GM23248 (cell line): ENCODE data around the gene HCN3.

ENCODE experiments used
- EZH2 ChIP-seq: fragments of 200-600 bp; sonication (generic); IDR thresholded peaks from 2 replicates; pipeline ENCODE4 v1.6.1; 2018; ENCODE audit warnings: antibody characterized with exemption, mild to moderate bottlenecking; ENCODE audit not compliant: insufficient read depth, poor library complexity, severe bottlenecking
- EZH2phosphoT487 ChIP-seq: fragments of 200-600 bp; sonication (generic); IDR thresholded peaks from 2 replicates; pipeline ENCODE4 v1.6.1; 2018; ENCODE audit warnings: antibody characterized with exemption, moderate library complexity, mild to moderate bottlenecking, low read depth; ENCODE audit not compliant: insufficient read depth

- TF ChIP-seq EZH2phosphoT487, result no peak
- TF ChIP-seq EZH2, result no peak
Observed at GRCh38 chr1:155251566-155251965, 25.7 kb upstream of the HCN3 start.
